Naive B cell (primary cell): Measurements from ENCODE around the gene KLHL11. TPM values are rescaled to one million over a fixed set of nuclear protein-coding genes. Genes with fewer than 3 reads are reported as not detected.

Experiments used
- ATAC-seq, 2 donors: fragments of 150-1000 bp; cut with Tn5 transposase; 2 replicates each; pipeline ENCODE4 v1.10.0; 2021; ENCODE audit warnings: low read depth in 2 of 2, mild to moderate bottlenecking in 2 of 2, moderate library complexity in 2 of 2
- DNase-seq: peaks from one replicate; pipeline ENCODE4 v3.0.0; 2022
- H3K27ac Mint-ChIP-seq, 6 donors: one replicate each; pipeline ENCODE4 v1.8.0; 2020 to 2022; ENCODE audit warnings: mild to moderate bottlenecking in 6 of 6, mixed read lengths in 6 of 6, moderate library complexity in 5 of 6, inconsistent platforms in 2 of 6
- H3K27me3 Mint-ChIP-seq, 3 donors: one replicate each; pipeline ENCODE4 v1.8.0; 2021 to 2022; ENCODE audit warnings: mixed read lengths in 3 of 3, mild to moderate bottlenecking in 1 of 3
- H3K36me3 Mint-ChIP-seq, 2 donors: one replicate each; pipeline ENCODE4 v1.8.0; 2020 to 2022; ENCODE audit warnings: mixed read lengths in 2 of 2, inconsistent platforms in 1 of 2, mild to moderate bottlenecking in 1 of 2
- H3K4me1 Mint-ChIP-seq, 3 donors: one replicate each; pipeline ENCODE4 v1.8.0; 2020 to 2022; ENCODE audit warnings: mixed read lengths in 3 of 3, inconsistent platforms in 1 of 3, mild to moderate bottlenecking in 1 of 3, moderate library complexity in 1 of 3
- H3K4me3 Mint-ChIP-seq, 8 donors: one replicate each; pipeline ENCODE4 v1.8.0; 2020 to 2022; ENCODE audit warnings: mild to moderate bottlenecking in 8 of 8, mixed read lengths in 8 of 8, moderate library complexity in 8 of 8, inconsistent platforms in 2 of 8
- H3K9me3 Mint-ChIP-seq, 7 donors: one replicate each; pipeline ENCODE4 v1.8.0; 2020 to 2022; ENCODE audit warnings: mixed read lengths in 7 of 7, mild to moderate bottlenecking in 5 of 7, inconsistent platforms in 2 of 7, moderate library complexity in 1 of 7
- polyA plus RNA-seq, 6 donors: library from polyadenylated mRNA; unstranded; fragments of 300-500 nt; fragmentation: Illumina TruSeq; gene quantifications; one replicate each; pipeline ENCODE4 v1.2.3, GENCODE V29; 2021; ENCODE audit warnings: low read depth in 6 of 6

The KLHL11 gene, protein sequence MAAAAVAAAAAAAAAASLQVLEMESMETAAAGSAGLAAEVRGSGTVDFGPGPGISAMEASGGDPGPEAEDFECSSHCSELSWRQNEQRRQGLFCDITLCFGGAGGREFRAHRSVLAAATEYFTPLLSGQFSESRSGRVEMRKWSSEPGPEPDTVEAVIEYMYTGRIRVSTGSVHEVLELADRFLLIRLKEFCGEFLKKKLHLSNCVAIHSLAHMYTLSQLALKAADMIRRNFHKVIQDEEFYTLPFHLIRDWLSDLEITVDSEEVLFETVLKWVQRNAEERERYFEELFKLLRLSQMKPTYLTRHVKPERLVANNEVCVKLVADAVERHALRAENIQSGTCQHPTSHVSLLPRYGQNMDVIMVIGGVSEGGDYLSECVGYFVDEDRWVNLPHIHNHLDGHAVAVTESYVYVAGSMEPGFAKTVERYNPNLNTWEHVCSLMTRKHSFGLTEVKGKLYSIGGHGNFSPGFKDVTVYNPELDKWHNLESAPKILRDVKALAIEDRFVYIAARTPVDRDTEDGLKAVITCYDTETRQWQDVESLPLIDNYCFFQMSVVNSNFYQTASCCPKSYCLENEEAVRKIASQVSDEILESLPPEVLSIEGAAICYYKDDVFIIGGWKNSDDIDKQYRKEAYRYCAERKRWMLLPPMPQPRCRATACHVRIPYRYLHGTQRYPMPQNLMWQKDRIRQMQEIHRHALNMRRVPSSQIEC
- polyA plus RNA-seq: 1 to 10 TPM; 3.6 to 9.8 (median 6.7) TPM

DNA sequence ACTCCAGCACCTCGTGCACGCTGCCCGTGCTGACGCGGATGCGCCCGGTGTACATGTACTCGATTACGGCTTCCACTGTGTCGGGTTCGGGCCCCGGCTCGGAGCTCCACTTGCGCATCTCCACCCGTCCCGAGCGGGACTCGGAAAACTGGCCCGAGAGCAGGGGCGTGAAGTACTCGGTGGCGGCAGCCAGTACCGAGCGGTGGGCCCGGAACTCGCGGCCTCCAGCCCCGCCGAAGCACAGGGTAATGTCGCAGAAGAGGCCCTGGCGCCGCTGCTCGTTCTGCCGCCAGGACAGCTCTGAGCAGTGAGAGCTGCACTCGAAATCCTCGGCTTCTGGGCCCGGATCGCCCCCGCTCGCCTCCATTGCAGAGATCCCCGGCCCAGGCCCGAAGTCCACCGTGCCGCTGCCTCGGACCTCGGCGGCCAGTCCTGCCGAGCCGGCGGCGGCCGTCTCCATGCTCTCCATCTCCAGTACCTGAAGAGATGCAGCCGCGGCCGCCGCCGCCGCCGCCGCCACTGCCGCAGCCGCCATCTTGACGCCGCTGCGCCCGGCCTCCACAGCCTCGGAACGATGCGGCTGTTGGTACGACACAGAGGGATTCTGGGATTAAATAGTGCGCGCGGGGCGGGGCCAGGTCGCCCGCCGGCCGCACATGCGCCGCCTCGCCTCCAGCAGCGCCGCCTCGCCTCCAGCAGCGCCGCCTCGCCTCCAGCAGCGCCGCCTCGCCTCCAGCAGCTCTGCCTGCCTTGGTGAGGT is at the start of gene KLHL11:
Gene KLHL11, minus strand, starts transcription at position 588 of the 760 bp plus-strand sequence. Its CDS starts 53 bp downstream, at position 535.
- Mint-ChIP-seq H3K27ac (peak within 1 kb of the TSS in 4 of 6 donors; percentile 91 to 94 (median 92)), H3K27me3 (no peaks in the 10 kb centered on the region), H3K9me3 (no peaks in the 10 kb centered on the region), H3K4me1 (peaks cover 8 to 21% (median 18%) of the 10 kb centered on the region in 3 donors), H3K4me3 (peak within 1 kb of the TSS in 3 of 8 donors; percentile 41 to 93 (median 50)), H3K36me3 (peaks cover 0 to 7% of the 10 kb centered on the region in 2 donors)
- DNase-seq: peak; percentile 87
- ATAC-seq: peak; percentile 91 to 94

DNA sequence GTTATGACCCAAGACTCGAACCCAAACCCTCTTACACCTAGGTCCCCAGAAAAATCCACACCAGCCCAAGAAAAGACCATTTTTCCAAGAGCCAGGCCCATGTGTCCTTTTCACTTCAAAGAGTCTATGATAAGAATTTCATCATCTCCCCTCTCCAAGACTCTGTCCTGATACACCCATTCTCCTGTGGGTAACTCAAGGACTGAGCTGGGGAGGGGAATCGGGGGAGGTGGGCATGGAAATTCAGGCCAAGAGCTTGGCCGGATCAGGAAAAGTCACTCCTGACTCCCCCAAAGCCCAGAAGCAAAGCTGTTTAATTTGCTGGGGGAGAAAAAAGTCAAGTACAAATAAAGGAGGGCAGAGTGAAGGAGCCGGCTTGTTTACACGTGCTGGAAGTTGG is 49.8 kb upstream of the KLHL11 start:
- H3K27ac Mint-ChIP-seq: no peak overlapping the region
- H3K36me3 Mint-ChIP-seq: peaks cover 0 to 7% of the 10 kb centered on the region in 2 donors
- no peaks in the 10 kb centered on the region for H3K27me3 Mint-ChIP-seq
- H3K9me3 Mint-ChIP-seq: no peaks in the 10 kb centered on the region
- peaks cover 28 to 49% (median 44%) of the 10 kb centered on the region in 3 donors for H3K4me1 Mint-ChIP-seq
- no peak for ATAC-seq
- H3K4me3 Mint-ChIP-seq: peak overlapping the region in 2 of 8 donors; percentile 72 to 76
- no peak for DNase-seq

DNA sequence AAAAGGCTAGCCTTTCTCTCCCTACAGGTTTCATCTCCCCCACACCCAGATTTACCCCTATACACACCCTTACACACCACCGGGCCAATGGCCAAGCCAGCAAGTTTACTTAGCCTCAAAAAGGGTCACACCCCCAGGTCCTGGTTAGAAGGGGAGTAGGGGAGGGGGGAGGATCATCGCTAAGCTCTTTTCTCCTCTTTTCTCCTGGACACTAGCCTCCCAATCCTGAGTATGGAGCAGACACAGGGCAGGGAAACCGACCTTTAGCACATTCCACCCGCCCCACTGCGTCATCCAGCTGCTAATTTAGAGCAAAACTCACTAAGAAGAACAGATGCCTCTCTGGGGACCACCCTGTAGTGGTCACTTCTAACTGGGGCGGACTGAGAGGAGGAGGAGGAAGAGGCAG is 49.1 kb upstream of the KLHL11 start:
- ATAC-seq (no peak), DNase-seq (no peak)
- Mint-ChIP-seq H3K4me3 (peak overlapping the region in 1 of 8 donors; percentile 76), H3K9me3 (no peaks in the 10 kb centered on the region), H3K27me3 (no peaks in the 10 kb centered on the region), H3K27ac (peak overlapping the region in 1 of 6 donors; percentile 30), H3K4me1 (peaks cover 32 to 46% (median 42%) of the 10 kb centered on the region in 3 donors), H3K36me3 (peaks cover 0 to 13% of the 10 kb centered on the region in 2 donors)

DNA sequence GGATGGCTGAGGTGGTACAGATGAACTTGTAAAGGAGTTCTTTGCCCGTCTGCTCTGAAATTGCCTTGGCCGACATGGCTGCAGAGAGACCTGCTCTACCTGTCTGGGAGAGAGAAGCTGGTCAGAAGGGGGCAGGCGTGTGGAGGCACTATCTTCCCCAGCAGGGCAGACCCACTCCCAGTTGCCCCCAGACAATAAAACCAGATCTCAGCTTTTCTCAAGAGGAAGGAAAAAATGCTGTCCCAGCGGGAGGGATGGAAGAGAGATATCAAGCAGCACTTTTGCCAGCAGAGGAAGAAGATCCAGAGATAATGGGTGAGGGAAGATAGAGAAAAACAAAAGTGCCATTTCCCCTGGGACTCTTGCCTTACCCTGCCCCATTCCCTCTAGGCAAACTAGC is 48.6 kb upstream of the KLHL11 start:
- ATAC-seq: no peak
- peaks cover 33 to 45% (median 42%) of the 10 kb centered on the region in 3 donors for H3K4me1 Mint-ChIP-seq

DNA sequence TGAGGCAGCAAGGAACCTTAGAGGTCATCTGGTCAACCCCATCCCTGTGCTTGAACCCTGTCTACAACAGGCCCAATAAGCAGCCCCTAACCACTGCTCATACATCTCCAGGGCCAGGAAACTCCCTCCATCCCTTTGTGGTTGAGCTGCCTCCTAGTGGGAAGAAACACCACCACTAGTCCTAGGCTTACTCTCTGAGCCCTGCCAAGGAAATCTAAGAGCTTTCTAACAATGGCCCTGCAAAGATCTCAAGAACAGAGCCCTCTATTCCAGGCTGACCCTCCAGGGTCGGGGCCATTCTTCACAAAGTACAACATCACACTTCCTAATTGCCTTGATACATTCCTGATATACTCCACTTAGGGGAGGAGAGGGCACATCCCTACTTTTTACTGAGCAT is 47.7 kb upstream of the KLHL11 start:
- H3K27ac Mint-ChIP-seq: no peak overlapping the region
- no peak for DNase-seq
- ATAC-seq: no peak
- peaks cover 33 to 42% (median 40%) of the 10 kb centered on the region in 3 donors for H3K4me1 Mint-ChIP-seq
- H3K27me3 Mint-ChIP-seq: no peaks in the 10 kb centered on the region
- H3K4me3 Mint-ChIP-seq: peak overlapping the region in 1 of 8 donors; percentile 22
- H3K9me3 Mint-ChIP-seq: no peaks in the 10 kb centered on the region
- peaks cover 0 to 17% of the 10 kb centered on the region in 2 donors for H3K36me3 Mint-ChIP-seq

More for the DNA sequence above, 48.6 kb upstream of the KLHL11 start:
- no peak for DNase-seq
- H3K36me3 Mint-ChIP-seq: peaks cover 0 to 17% of the 10 kb centered on the region in 2 donors
- H3K4me3 Mint-ChIP-seq: peak overlapping the region in 1 of 8 donors; percentile 27
- peak overlapping the region in 2 of 6 donors; percentile 30 to 65 for H3K27ac Mint-ChIP-seq
- no peaks in the 10 kb centered on the region for H3K27me3 Mint-ChIP-seq
- no peaks in the 10 kb centered on the region for H3K9me3 Mint-ChIP-seq

DNA sequence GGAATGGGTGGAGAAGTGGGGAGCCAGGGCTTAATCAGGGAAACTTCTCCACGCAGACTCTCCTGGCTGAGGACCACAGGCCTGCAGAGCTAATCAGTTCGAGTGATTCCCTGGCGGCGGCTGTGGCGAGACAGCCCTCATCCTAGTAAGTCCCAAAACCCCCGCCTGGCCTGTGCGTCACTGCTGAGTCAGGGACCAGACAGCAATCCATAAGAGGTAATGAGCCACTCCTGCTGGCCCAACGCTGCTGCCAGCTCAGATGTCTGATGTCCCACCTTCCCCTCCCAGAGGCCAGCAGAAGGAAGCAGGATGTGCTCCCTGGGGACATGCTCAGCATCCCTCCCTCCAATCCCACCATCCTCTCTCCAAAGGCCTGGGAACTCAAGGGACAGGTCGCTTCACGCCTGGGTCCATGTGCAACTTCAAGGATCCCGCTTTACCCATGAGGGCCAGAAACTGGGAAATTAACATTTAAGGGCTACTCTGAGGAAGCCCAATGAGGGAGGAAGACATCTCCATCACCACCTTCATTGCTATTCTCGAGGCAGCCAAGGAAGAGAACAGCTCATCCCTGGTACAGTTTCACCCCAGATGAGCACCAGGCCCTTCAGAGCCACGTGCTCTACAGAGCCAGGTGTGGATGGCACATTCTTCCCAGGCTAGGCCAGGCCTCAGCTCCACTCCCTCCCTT is 45.6 kb upstream of the KLHL11 start:
- Mint-ChIP-seq H3K9me3 (no peaks in the 10 kb centered on the region), H3K36me3 (peaks cover 0 to 17% of the 10 kb centered on the region in 2 donors), H3K27ac (peak overlapping the region in 1 of 6 donors; percentile 20), H3K4me1 (peaks cover 24 to 33% (median 26%) of the 10 kb centered on the region in 3 donors), H3K27me3 (no peaks in the 10 kb centered on the region), H3K4me3 (no peak overlapping the region)
- ATAC-seq: no peak
- DNase-seq: no peak

DNA sequence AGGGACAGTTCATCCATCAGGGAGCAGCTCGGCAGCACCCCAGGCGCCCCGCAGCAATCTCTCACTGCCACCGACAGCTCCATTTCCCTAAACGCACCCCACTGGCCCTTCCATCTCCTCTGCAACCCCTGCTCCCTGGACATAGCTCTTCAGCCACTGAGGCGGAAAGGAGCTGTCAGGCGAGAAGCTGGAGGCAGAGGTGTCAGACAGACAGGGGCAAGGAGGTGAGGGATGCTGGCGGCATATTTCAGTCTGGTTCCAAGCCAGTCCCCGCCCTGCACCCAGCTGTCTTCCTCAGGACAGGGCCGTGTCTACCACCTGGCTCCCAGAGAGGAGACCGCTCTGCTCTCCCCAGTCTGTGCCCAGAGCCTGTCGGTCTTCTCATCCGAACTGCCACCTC is 43.9 kb upstream of the KLHL11 start:
- no peak for ATAC-seq
- DNase-seq: no peak
- no peaks in the 10 kb centered on the region for H3K9me3 Mint-ChIP-seq
- no peak overlapping the region for H3K27ac Mint-ChIP-seq
- no peaks in the 10 kb centered on the region for H3K27me3 Mint-ChIP-seq
- H3K36me3 Mint-ChIP-seq: peaks cover 0 to 17% of the 10 kb centered on the region in 2 donors
- H3K4me1 Mint-ChIP-seq: peaks cover 10 to 17% (median 16%) of the 10 kb centered on the region in 3 donors
- no peak overlapping the region for H3K4me3 Mint-ChIP-seq

DNA sequence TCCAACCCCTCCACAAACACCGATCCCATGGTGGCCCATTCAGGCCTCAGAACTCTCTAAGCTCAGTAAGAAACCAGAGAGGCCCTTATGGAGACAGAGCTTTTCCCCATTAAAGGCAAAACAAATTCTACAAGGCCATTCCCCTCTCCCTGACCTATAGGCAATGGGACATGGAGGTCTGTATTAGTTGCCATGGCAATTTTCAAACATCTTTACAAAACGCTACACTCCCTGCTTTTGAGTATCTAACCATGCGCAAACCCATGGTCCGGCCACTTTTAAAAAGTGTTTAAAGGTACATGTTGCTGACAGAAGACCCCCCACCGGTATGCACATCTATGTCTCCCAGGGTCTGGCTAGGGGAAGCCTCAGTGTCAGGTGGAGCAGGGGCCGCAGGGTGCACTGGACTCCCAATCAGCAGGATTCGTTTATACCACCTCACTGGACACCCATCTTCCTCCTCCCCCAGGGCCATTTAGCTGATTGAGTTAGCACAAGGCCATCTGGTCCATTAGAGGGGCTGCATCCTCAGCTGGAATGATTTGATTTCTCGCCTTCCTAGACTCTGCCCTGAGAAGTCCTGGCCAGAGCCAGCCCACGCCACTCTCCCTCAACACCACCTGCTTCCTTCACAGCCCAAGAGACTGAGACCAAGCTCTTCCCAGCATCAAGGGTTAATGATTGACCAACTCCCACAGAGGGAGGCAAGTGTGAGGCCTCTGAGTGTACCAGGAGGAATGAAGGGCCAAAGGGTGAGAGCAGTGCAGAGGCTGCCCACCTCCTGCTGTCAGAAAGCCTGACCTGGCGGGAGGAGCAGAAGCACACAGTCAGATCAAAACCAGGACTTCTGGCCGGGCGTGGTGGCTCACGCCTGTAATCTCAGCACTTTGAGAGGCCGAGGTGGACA is 42.7 kb upstream of the KLHL11 start:
- no peaks in the 10 kb centered on the region for H3K27me3 Mint-ChIP-seq
- DNase-seq (no peak), ATAC-seq (no peak)
- H3K4me3 Mint-ChIP-seq: no peak overlapping the region
- peak overlapping the region in 3 of 6 donors; percentile 10 to 41 (median 29) for H3K27ac Mint-ChIP-seq
- H3K9me3 Mint-ChIP-seq: no peaks in the 10 kb centered on the region
- peaks cover 0 to 17% of the 10 kb centered on the region in 2 donors for H3K36me3 Mint-ChIP-seq
- peaks cover 4 to 12% (median 5%) of the 10 kb centered on the region in 3 donors for H3K4me1 Mint-ChIP-seq

DNA sequence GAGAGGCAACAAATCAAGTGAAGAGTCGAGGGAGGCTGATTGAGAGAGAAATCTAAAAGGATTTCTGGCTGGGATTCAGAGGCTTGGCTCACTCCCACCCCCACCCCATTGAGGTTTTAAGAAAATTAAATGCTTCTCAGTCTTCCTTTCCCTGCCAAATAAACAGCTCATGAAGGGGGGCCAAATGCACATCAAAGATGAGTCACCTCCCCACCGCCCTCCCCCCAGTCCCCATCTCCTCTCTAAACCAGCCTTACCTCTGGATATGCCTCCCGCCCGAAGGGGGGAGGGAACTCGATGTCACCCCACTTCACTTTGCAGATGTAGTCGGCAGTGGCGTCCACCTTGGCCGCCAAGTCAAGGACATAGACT is 41.9 kb upstream of the KLHL11 start:
- ATAC-seq: no peak
- Mint-ChIP-seq H3K9me3 (no peaks in the 10 kb centered on the region), H3K36me3 (peaks cover 0 to 17% of the 10 kb centered on the region in 2 donors), H3K4me1 (peaks cover 0 to 9% (median 0%) of the 10 kb centered on the region in 3 donors), H3K27ac (no peak overlapping the region), H3K27me3 (no peaks in the 10 kb centered on the region), H3K4me3 (no peak overlapping the region)
- DNase-seq: no peak

DNA sequence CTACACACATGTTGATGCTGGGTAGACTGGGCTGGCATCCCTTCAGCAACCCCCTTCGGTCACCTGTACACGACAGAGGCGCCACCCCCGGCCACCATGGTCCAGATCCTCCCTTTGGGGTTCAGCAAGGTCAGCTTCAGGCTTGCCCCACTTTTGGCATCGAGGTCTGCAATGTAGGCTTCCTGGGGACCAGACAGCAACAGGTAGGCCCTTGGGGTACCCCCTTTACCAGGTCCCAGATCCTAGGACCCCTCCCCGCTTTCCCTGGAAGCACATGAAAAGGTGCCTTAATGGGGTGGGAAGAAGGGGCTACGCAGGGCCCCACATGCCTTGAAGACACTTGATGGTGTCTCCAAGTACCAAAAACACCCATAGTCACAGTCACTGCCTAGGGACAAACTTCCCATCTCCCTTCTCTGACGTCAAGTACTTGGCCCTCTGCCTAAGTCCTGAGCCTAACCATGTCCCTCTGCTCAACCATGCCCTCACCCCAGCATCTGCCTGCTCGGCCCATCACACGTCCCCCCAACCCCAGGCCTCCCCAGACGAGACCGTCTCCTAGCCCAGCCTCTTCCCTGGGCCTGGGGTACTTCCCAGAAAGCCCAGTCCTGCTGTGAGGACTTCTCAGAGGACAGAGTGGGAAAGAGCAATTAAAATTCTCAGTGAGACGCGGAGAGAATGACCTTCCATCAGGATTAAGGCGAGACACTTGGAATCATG is 41.4 kb upstream of the KLHL11 start:
- no peak overlapping the region for H3K4me3 Mint-ChIP-seq
- peak overlapping the region in 1 of 6 donors; percentile 56 for H3K27ac Mint-ChIP-seq

DNA sequence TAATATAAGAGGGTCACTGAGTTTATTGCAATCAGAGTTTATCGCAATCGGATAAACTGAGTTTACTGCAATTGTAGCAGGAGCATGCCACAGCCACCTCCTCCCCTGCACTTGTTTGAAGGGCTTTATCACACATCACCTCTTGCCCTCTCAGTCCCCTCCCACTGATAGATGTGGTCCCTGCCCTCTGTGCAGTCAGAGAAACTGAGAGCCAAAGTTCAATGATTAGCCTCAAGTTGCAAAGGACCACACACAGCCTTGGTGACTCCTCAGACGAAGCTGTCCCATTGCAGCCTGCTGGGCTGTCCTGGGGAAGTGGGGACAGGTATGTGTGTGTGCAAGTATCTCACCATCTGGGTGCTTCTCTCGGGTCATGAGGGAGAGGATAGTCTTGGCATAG is 39.9 kb upstream of the KLHL11 start:
- H3K27me3 Mint-ChIP-seq: no peaks in the 10 kb centered on the region
- no peak overlapping the region for H3K4me3 Mint-ChIP-seq
- H3K9me3 Mint-ChIP-seq: no peaks in the 10 kb centered on the region
- H3K36me3 Mint-ChIP-seq: peaks cover 4 to 26% of the 10 kb centered on the region in 2 donors
- peaks cover 0 to 9% (median 0%) of the 10 kb centered on the region in 3 donors for H3K4me1 Mint-ChIP-seq
- no peak for ATAC-seq
- DNase-seq: no peak
- H3K27ac Mint-ChIP-seq: no peak overlapping the region

More for the DNA sequence above, 41.4 kb upstream of the KLHL11 start:
- ATAC-seq (no peak), DNase-seq (no peak)
- Mint-ChIP-seq H3K36me3 (peaks cover 0 to 21% of the 10 kb centered on the region in 2 donors), H3K9me3 (no peaks in the 10 kb centered on the region), H3K27me3 (no peaks in the 10 kb centered on the region), H3K4me1 (peaks cover 0 to 9% (median 0%) of the 10 kb centered on the region in 3 donors)
